Measurements from ENCODE around the gene BICDL1. TPM values are rescaled to one million over a fixed set of nuclear protein-coding genes. Genes with fewer than 3 reads are reported as not detected.

BICDL1 gene
- polyA plus RNA-seq, 1 experiment: not detected

- H3K4me3 ChIP-seq (ENCODE audit: low read depth, low read length): no peak overlapping the region
- no peaks in the 10 kb centered on the region for H3K9me3 ChIP-seq (ENCODE audit: control insufficient read depth, insufficient read depth, low read length)
- H3K27me3 ChIP-seq (ENCODE audit: control insufficient read depth, insufficient read depth, low read length): peaks cover 32% of the 10 kb centered on the region
- DNase-seq (ENCODE audit: low read depth, low spot score): no peak
- no peak for TF ChIP-seq CTCF (IDR thresholded peaks at IDR 0.05; ENCODE audit: low read depth, low read length)
- no peak overlapping the region for H3K27ac ChIP-seq (ENCODE audit: low read depth, low read length)
- POLR2A ChIA-PET: no interaction called here
- CTCF ChIA-PET: interaction anchor here (0.8 kb wide), 1 partner anchor 10 kb away, joined by 6 read pairs; no protein-coding TSS in a partner anchor
Observed at GRCh38 chr12:120077260-120077659, 88.2 kb downstream of the BICDL1 start.

DNA sequence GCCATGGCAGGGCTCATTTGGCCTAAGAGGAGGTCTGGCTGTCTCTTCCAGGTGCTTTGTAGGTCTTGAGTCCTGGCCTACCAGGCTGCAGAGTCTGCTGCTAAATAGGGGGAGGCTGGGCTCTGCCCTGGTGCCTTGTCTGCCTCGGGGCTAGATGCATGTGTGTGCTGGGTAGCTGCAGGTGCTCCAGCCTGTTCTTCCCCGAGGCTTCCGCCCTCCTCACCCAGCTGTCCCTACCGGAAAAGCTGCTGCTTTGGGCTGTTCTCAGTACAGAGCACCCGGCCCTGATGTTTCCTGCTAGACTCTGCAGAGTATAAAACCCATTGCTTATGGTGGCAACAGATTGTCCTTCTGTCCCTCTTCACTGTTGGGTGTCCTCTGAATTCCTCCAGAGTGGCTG is 89.8 kb downstream of the BICDL1 start:
- CTCF ChIA-PET: no interaction called here
- Histone ChIP-seq H3K9me3 (ENCODE audit: control insufficient read depth, insufficient read depth, low read length) (no peaks in the 10 kb centered on the region), H3K27ac (ENCODE audit: low read depth, low read length) (no peak overlapping the region), H3K4me3 (ENCODE audit: low read depth, low read length) (no peak overlapping the region), H3K27me3 (ENCODE audit: control insufficient read depth, insufficient read depth, low read length) (peaks cover 30% of the 10 kb centered on the region)
- no peak for TF ChIP-seq CTCF (IDR thresholded peaks at IDR 0.05; ENCODE audit: low read depth, low read length)
- DNase-seq (ENCODE audit: low read depth, low spot score): no peak
- POLR2A ChIA-PET: no interaction called here

DNA sequence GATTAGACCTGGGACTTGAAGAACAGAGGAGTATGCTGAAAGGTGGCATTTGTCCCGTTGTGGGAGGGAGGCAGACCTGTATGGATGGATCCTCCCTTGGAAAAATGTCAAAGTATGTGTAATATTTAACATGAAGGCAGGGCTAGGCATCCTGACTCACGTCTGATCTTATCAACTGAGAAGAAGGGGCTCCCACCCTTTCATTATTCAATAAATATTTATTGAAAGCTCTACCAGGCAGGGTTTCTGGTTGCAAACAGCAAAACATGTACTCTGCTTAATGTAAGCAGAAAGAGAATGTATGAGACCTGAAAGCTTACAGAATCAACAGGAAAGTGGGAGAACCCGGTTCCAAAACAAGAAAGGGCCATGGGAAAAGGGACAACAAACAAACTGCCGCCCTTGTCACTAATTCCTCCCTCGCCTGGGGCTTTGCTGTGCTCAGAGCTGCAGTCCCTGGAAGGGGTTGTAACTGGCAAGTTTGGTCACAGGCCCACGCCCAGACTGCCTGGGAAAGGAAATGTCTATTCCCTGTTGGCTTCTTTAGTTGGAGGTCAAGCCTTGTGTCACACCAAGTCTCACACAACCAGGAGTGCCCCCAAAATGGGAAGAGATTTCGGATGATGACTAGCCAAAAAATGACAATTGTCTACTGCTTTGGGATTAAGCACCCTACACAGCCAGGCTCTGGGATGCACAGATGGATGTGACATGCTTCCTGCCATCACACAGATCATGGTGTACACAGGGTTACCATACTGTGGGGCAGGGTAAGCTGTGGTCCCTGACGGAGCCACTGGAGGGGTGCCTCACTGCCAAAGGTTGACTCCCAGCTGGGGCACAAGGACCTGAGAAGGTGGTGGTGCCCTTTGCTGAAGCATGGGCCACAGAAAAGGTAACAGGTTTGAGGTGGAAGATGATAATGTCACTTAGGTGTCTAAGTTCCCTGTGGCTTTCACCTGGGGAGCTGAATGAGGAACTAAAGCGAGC is 90.7 kb downstream of the BICDL1 start:
- H3K27ac ChIP-seq (ENCODE audit: low read depth, low read length): no peak overlapping the region
- peaks cover 27% of the 10 kb centered on the region for H3K27me3 ChIP-seq (ENCODE audit: control insufficient read depth, insufficient read depth, low read length)
- H3K4me3 ChIP-seq (ENCODE audit: low read depth, low read length): no peak overlapping the region
- ChIA-PET CTCF (no interaction called here), POLR2A (no interaction called here)
- no peaks in the 10 kb centered on the region for H3K9me3 ChIP-seq (ENCODE audit: control insufficient read depth, insufficient read depth, low read length)
- no peak for DNase-seq (ENCODE audit: low read depth, low spot score)
- TF ChIP-seq CTCF (IDR thresholded peaks at IDR 0.05; ENCODE audit: low read depth, low read length): no peak

DNA sequence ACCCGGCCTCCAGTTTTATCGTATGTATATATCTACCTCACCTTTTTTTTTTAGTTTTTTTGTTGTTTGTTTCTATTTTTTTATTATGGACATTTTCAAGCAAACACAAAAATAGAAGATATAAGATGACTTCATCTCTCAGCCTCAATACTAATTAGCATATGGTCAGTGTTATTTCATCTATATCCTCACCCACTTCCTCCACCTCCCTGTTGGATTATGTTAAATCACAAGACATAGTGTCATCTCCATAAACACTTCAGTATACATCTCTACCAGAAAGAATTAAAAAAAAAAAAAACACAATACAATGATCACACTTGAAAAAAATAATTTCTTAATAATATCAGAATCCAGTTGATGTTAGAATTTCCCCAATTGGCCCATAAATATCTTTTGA is 92.6 kb downstream of the BICDL1 start:
- DNase-seq (ENCODE audit: low read depth, low spot score): no peak
- no peak overlapping the region for H3K4me3 ChIP-seq (ENCODE audit: low read depth, low read length)
- no peaks in the 10 kb centered on the region for H3K9me3 ChIP-seq (ENCODE audit: control insufficient read depth, insufficient read depth, low read length)
- peaks cover 17% of the 10 kb centered on the region for H3K27me3 ChIP-seq (ENCODE audit: control insufficient read depth, insufficient read depth, low read length)
- TF ChIP-seq CTCF (IDR thresholded peaks at IDR 0.05; ENCODE audit: low read depth, low read length): no peak
- ChIA-PET POLR2A (no interaction called here), CTCF (no interaction called here)
- H3K27ac ChIP-seq (ENCODE audit: low read depth, low read length): no peak overlapping the region

Measured in AG04450 (cell line).